GM12878 (cell line): ENCODE measurements around the gene PELI2. TPM values are rescaled to one million over a fixed set of nuclear protein-coding genes. Genes with fewer than 3 reads are reported as not detected.

Experiments
- ATAC-seq: fragments of 200-7000 bp; cut with Tn5 transposase; 3 replicates; pipeline ENCODE4 v1.9.1; 2020; ENCODE audit warnings: mild to moderate bottlenecking, moderate library complexity
- BruUV-seq: library from RNA; stranded (reverse); fragments of 400-500 nt; replicated peaks from 2 replicates; lab custom pipeline; 2021; lab: Mats Ljungman, UMichigan
- CTCF ChIA-PET: fragments of 300-600 bp; sonication (Branson Sonifier 250); formaldehyde crosslinking; extraction: SDS; loops from one replicate; lab custom pipeline; 2021; ENCODE audit warnings: inconsistent platforms; lab: Yijun Ruan, JAX
- POLR2A ChIA-PET: fragments of 350-600 bp; formaldehyde crosslinking; extraction: SDS; loops from one replicate; lab custom pipeline; 2021; ENCODE audit warnings: inconsistent platforms; lab: Charles Lee
- RAD21 ChIA-PET: fragments of 300-600 bp; sonication (Branson Sonifier 250); formaldehyde crosslinking; loops from one replicate; lab custom pipeline; 2023; ENCODE audit warnings: antibody characterized with exemption; ENCODE audit not compliant: unreplicated experiment; lab: Charles Lee
- SMC1A ChIA-PET: fragments of 300-600 bp; sonication (Branson Sonifier 250); formaldehyde crosslinking; loops from one replicate; lab custom pipeline; 2023; ENCODE audit not compliant: unreplicated experiment, uncharacterized antibody; lab: Charles Lee
- DNase-seq: peaks from one replicate; pipeline ENCODE4 v3.0.0-alpha.2; 2011; ENCODE audit warnings: low read depth, low spot score
- FAIRE-seq: peaks from 3 replicates; lab custom pipeline; 2011; peaks lifted over from hg19 to GRCh38; lab: Jason Lieb, UNC
- H2AFZ ChIP-seq: 2 replicates; pipeline ENCODE4 v1.6.0; 2011; ENCODE audit warnings: low read depth, low read length, control low read depth; ENCODE audit not compliant: control insufficient read depth
- H3K27ac ChIP-seq: 2 replicates; pipeline ENCODE4 v1.5.1; 2011; ENCODE audit warnings: control low read depth; ENCODE audit not compliant: control insufficient read depth, insufficient read depth
- H3K27me3 ChIP-seq, 2 experiments: replicated peaks in 1 of 2; 2 replicates each; pipeline versions ENCODE4 v1.6.0 to v1.6.1; 2011; ENCODE audit warnings: low read length in 1 of 2; ENCODE audit not compliant: control insufficient read depth in 2 of 2, insufficient read depth in 2 of 2
- H3K36me3 ChIP-seq, 2 experiments: 2 replicates each; pipeline ENCODE4 v1.5.1; 2011; ENCODE audit warnings: low read length in 1 of 2; ENCODE audit not compliant: control insufficient read depth in 2 of 2, insufficient read depth in 2 of 2
- H3K4me1 ChIP-seq: 2 replicates; pipeline ENCODE4 v1.6.1; 2011; ENCODE audit warnings: mild to moderate bottlenecking, low read length, moderate library complexity, mixed read lengths; ENCODE audit not compliant: control insufficient read depth, insufficient read depth
- H3K4me2 ChIP-seq: 2 replicates; pipeline ENCODE4 v1.6.0; 2011; ENCODE audit warnings: control low read depth; ENCODE audit not compliant: control insufficient read depth, insufficient read depth
- H3K4me3 ChIP-seq: fragments of 200-600 bp; sonication (generic); 2 replicates; pipeline ENCODE4 v1.5.1; 2016
- H3K79me2 ChIP-seq: 2 replicates; pipeline ENCODE4 v1.6.0; 2011; ENCODE audit warnings: low read length; ENCODE audit not compliant: control insufficient read depth, insufficient read depth
- H3K9ac ChIP-seq: 2 replicates; pipeline ENCODE4 v1.8.0; 2011; ENCODE audit warnings: low read length, control low read depth, mixed read lengths; ENCODE audit not compliant: control insufficient read depth, insufficient read depth
- H3K9me3 ChIP-seq: replicated peaks from 3 replicates; pipeline ENCODE4 v1.5.1; 2011; ENCODE audit warnings: mild to moderate bottlenecking, low read length; ENCODE audit not compliant: control insufficient read depth, insufficient read depth
- H4K20me1 ChIP-seq: 2 replicates; pipeline ENCODE4 v1.6.0; 2011; ENCODE audit not compliant: control insufficient read depth, insufficient read depth
- CHD2 ChIP-seq: IDR thresholded peaks from 2 replicates; pipeline ENCODE4 v1.6.1; 2011; ENCODE audit warnings: low read depth, low read length, improper control_type of control experiment, borderline replicate concordance
- EZH2 ChIP-seq: IDR thresholded peaks from 2 replicates; pipeline ENCODE4 v1.6.1; 2012; ENCODE audit warnings: low read depth, mild to moderate bottlenecking, control low read depth, inconsistent platforms, low read length, borderline replicate concordance; ENCODE audit not compliant: control insufficient read depth
- MXI1 ChIP-seq: fragments of 150-350 bp; IDR thresholded peaks from 2 replicates; pipeline ENCODE4 v1.6.1; 2011; ENCODE audit warnings: low read depth, mild to moderate bottlenecking, inconsistent platforms, low read length, improper control_type of control experiment
- NFYA ChIP-seq: IDR thresholded peaks from 2 replicates; pipeline ENCODE4 v1.6.1; 2011; ENCODE audit warnings: low read depth, mild to moderate bottlenecking, low read length, improper control_type of control experiment, borderline replicate concordance
- RAD51 ChIP-seq: fragments of 450-650 bp; IDR thresholded peaks from 2 replicates; pipeline ENCODE4 v1.6.1; 2016; ENCODE audit warnings: moderate library complexity, mild to moderate bottlenecking, inconsistent platforms
- RCOR1 ChIP-seq: conservative IDR thresholded peaks from 2 replicates; pipeline ENCODE4 v1.6.1; 2012; ENCODE audit warnings: low read depth, low read length, improper control_type of control experiment
- RELA ChIP-seq: fragments of 450-650 bp; IDR thresholded peaks from 2 replicates; pipeline ENCODE4 v1.8.0; 2014; ENCODE audit warnings: borderline replicate concordance; ENCODE audit not compliant: partially characterized antibody
- REST ChIP-seq: IDR thresholded peaks from 2 replicates; pipeline ENCODE4 v1.6.1; 2012; ENCODE audit warnings: mild to moderate bottlenecking, low read depth, low read length
- SP1 ChIP-seq: IDR thresholded peaks from one replicate; pipeline ENCODE4 v1.6.1; 2011; ENCODE audit warnings: low read depth, low read length
- SRF ChIP-seq, 2 experiments: IDR thresholded peaks; 2 replicates each; pipeline ENCODE4 v1.6.1; 2011; ENCODE audit warnings: low read depth in 2 of 2, low read length in 2 of 2, mild to moderate bottlenecking in 1 of 2, moderate library complexity in 1 of 2
- SUZ12 ChIP-seq: fragments of 200-600 bp; sonication (generic); IDR thresholded peaks from one replicate; pipeline ENCODE4 v1.6.1; 2018; ENCODE audit warnings: antibody characterized with exemption, mild to moderate bottlenecking; ENCODE audit not compliant: unreplicated experiment
- WRNIP1 ChIP-seq: IDR thresholded peaks from 2 replicates; pipeline ENCODE4 v1.6.1; 2011; ENCODE audit warnings: low read depth, low read length, improper control_type of control experiment, borderline replicate concordance
- WGBS: methylation state at CpG from one replicate; pipeline ENCODE4 v1.1.6; 2016; ENCODE audit warnings: low lambda C conversion rate; ENCODE audit not compliant: insufficient replicate concordance, insufficient coverage; ENCODE audit errors: missing lambda C conversion rate; 5-methylcytosine and 5-hydroxymethylcytosine counted together
- in situ Hi-C: fragments of 300-500 bp; cut with MboI; formaldehyde crosslinking; loops from 9 replicates; pipeline ENCODE4 v1.14.3; 2018; ENCODE audit warnings: mixed read lengths
- intact Hi-C: fragments of 100-400 bp; cut with micrococcal nuclease; formaldehyde crosslinking; loops from one replicate; pipeline ENCODE4 v1.14.2; 2022; ENCODE audit not compliant: unreplicated experiment
- polyA plus RNA-seq, 11 experiments: library from polyadenylated mRNA; depleted of rRNA in 4 of 11; unstranded in 6 of 11; stranded (reverse) in 5 of 11; fragments of >200 nt; fragmentation: Nextera tagmentation in 4 of 11; fragmentation: Illumina TruSeq in 1 of 11; extraction: Ambion mirVana in 4 of 11; extraction: Trizol in 1 of 11; gene quantifications; 1 replicate in 1 of 11; 2 replicates in 10 of 11; pipeline versions ENCODE4 v1.2.1 to v1.2.3, GENCODE V29; 2011 to 2016; ENCODE audit warnings: inconsistent platforms in 2 of 11, missing spikeins in 2 of 11, low read depth in 1 of 11
- total RNA-seq, 4 experiments: library from RNA; depleted of rRNA in 3 of 4; stranded (reverse); fragments of >200 nt in 3 of 4; fragmentation: Illumina TruSeq in 1 of 4; extraction: Trizol in 1 of 4; gene quantifications; 2 replicates each; pipeline versions ENCODE4 v1.2.1 to v1.2.3, GENCODE V29; 2013 to 2021

The PELI2 gene
- total and polyA plus RNA-seq, 10 of the 15 experiments (the other 5 are each of a cell fraction or from before 2014, with no cell fraction given) = under 0.01 to 0.10 (median 0.01) TPM; not detected in 3

DNA sequence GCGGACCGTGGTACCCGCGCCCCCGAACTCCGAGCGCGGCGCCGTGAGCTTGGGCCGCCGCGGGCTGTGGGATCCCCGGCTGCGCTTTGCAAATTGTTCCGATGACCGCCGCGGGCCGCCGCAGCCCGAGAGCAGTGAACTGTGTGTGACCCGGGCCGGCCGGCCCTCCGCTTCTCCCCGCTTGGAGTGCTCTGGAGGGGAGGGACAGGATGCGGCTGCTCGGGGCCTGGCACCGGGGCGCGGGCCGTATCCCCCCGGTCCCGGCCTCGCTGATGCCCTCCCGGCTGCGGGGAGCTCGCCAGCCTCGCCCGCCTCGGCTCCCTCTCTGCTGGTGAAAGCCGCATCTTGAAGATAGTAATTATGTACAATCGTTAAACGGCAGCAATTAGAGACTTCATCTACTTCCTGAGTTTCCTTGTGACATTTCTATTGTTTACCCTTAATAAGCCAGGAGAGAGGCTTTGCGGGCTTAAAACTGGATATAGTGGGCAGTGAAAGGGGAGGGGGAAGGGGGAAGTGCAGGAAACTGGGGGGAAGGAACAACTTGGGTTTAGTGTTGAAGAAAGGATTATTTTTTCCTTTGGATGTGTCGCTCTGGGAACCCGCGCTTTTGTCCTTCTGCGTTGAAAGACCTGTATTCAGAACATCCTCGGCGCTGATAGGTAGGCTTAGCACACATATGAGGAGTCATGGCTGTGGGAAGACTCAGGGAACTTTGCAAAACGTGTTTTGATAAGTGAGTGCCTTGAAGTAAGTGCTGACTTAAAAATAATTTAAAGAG lies 1.2 kb downstream of the PELI2 start:
- no peaks in the 10 kb centered on the region for H4K20me1 ChIP-seq

More for the DNA sequence above, 1.2 kb downstream of the PELI2 start:
- 2% methylated on average over 51 of the region's 53 CpGs for WGBS
- no peaks in the 10 kb centered on the region for H3K9me3 ChIP-seq
- intact Hi-C loops = loop anchor here (10.0 kb wide), 1 partner anchor 925 kb away; the partner anchor contains the start of gene DLGAP5
- H3K27ac ChIP-seq = no peak overlapping the region
- BruUV-seq = no TSS peak
- peaks cover 4 to 20% of the 10 kb centered on the region in 2 experiments; a peak in 3 of 4 replicates for H3K27me3 ChIP-seq
- H3K4me3 ChIP-seq = no peak overlapping the region
- peak overlapping the region; percentile 42; the same call in 1 of the 2 replicates for H3K4me2 ChIP-seq
- CTCF ChIA-PET = no interaction called here
- no peak for FAIRE-seq
- H3K36me3 ChIP-seq = no peaks in the 10 kb centered on the region
- POLR2A ChIA-PET = no interaction called here
- no peak overlapping the region for H2AFZ ChIP-seq
- TF ChIP-seq REST (no peak), RAD51 (no peak), WRNIP1 (no peak), SUZ12 (peak; percentile 98), CHD2 (no peak), RELA (no peak), NFYA (no peak), SP1 (no peak), SRF (IDR thresholded peaks at IDR 0.05; ENCODE audit: low read depth in 2 of 2, low read length in 2 of 2) (no peak), MXI1 (no peak), EZH2 (0 out of 2 replicates have a peak, but pooled peaks have one; percentile 18), RCOR1 (no peak)
- no peak overlapping the region for H3K9ac ChIP-seq
- peaks cover 4% of the 10 kb centered on the region; the same call in 1 of the 2 replicates for H3K4me1 ChIP-seq
- SMC1A ChIA-PET = no interaction called here
- RAD21 ChIA-PET = no interaction called here
- H3K79me2 ChIP-seq = no peaks in the 10 kb centered on the region
- DNase-seq = no peak
- ATAC-seq = peak; percentile 49
- in situ Hi-C loops = no loop called here
